K562 (cell line): Measurements from ENCODE around the gene SMIM10L2A. TPM values are rescaled to one million over a fixed set of nuclear protein-coding genes. Genes with fewer than 3 reads are reported as not detected.

Experiments
- ATAC-seq: fragments of 200-7000 bp; cut with Tn5 transposase; 3 replicates; pipeline ENCODE4 v1.9.1; 2020; ENCODE audit warnings: moderate library complexity
- BruUV-seq: library from RNA; stranded (reverse); fragments of 400-500 nt; replicated peaks from 2 replicates; lab custom pipeline; 2021; lab: Mats Ljungman, UMichigan
- CTCF ChIA-PET: fragments of 300-600 bp; formaldehyde crosslinking; extraction: SDS; loops from one replicate; lab custom pipeline; 2021; ENCODE audit warnings: low intra/inter-chr PET ratio; lab: Yijun Ruan, JAX
- POLR2A ChIA-PET: fragments of 300-600, 350-650 bp; sonication (Branson Sonifier 250); formaldehyde crosslinking; extraction: SDS; loops from one replicate; lab custom pipeline; 2021; ENCODE audit warnings: antibody characterized with exemption, inconsistent platforms; lab: Yijun Ruan, JAX
- DNase-seq, 4 experiments: peaks; one replicate each; pipeline versions ENCODE4 v3.0.0 to v3.0.0-alpha.2; 2011 to 2018; ENCODE audit warnings: low spot score in 3 of 4, mixed read lengths in 3 of 4; ENCODE audit errors: extremely low read depth in 1 of 4
- FAIRE-seq: peaks from 2 replicates; lab custom pipeline; 2011; peaks lifted over from hg19 to GRCh38; lab: Jason Lieb, UNC
- H2AFZ ChIP-seq: 2 replicates; pipeline ENCODE4 v1.6.0; 2011; ENCODE audit warnings: low read depth, low read length, control low read depth, inconsistent platforms
- H3K27ac ChIP-seq: fragments of 200-600 bp; 3 replicates; pipeline ENCODE4 v1.8.0; 2011; ENCODE audit warnings: low read depth, mild to moderate bottlenecking, control low read depth, inconsistent platforms, low read length, moderate library complexity, mixed read lengths; ENCODE audit errors: extremely low read depth
- H3K27me3 ChIP-seq, 2 experiments: fragments of 300-600 bp in 1 of 2; 2 replicates in 1 of 2; 3 replicates in 1 of 2; pipeline versions ENCODE4 v1.6.0 to v1.8.0; 2011; ENCODE audit warnings: inconsistent platforms in 2 of 2, low read length in 2 of 2, mild to moderate bottlenecking in 1 of 2, mixed read lengths in 1 of 2, moderate library complexity in 1 of 2; ENCODE audit not compliant: control insufficient read depth in 2 of 2, insufficient read depth in 2 of 2
- H3K36me3 ChIP-seq: fragments of 300-600 bp; 3 replicates; pipeline ENCODE4 v1.8.0; 2011; ENCODE audit warnings: mild to moderate bottlenecking, low read length, inconsistent platforms; ENCODE audit not compliant: control insufficient read depth, insufficient read depth
- H3K4me1 ChIP-seq, 2 experiments: fragments of 200-600 bp in 1 of 2; replicated peaks in 1 of 2; 2 replicates in 1 of 2; 3 replicates in 1 of 2; pipeline versions ENCODE4 v1.5.1 to v1.8.0; 2011; ENCODE audit warnings: inconsistent platforms in 2 of 2, low read length in 2 of 2, mild to moderate bottlenecking in 1 of 2, mixed read lengths in 1 of 2, moderate library complexity in 1 of 2; ENCODE audit not compliant: control insufficient read depth in 2 of 2, insufficient read depth in 2 of 2
- H3K4me2 ChIP-seq: 2 replicates; pipeline ENCODE4 v1.6.1; 2011; ENCODE audit warnings: low read length, control low read depth, inconsistent platforms, mixed read lengths; ENCODE audit not compliant: insufficient read depth
- H3K4me3 ChIP-seq: fragments of 200-600 bp; sonication (generic), shearing (Covaris generic); 2 replicates; pipeline ENCODE4 v1.5.1; 2016; ENCODE audit warnings: control low read depth, inconsistent platforms
- H3K79me2 ChIP-seq: fragments of 200-600 bp; 3 replicates; pipeline ENCODE4 v1.8.0; 2011; ENCODE audit warnings: low read length, inconsistent platforms; ENCODE audit not compliant: control insufficient read depth, insufficient read depth
- H3K9ac ChIP-seq, 2 experiments: 2 replicates each; pipeline versions ENCODE4 v1.6.0 to v1.6.1; 2011; ENCODE audit warnings: low read depth in 2 of 2, low read length in 2 of 2, control low read depth in 1 of 2, inconsistent platforms in 1 of 2, mild to moderate bottlenecking in 1 of 2, mixed read lengths in 1 of 2; ENCODE audit not compliant: insufficient read depth in 1 of 2
- H3K9me1 ChIP-seq: one replicate; pipeline ENCODE4 v1.6.0; 2011; ENCODE audit warnings: inconsistent platforms, mild to moderate bottlenecking, low read length, moderate library complexity; ENCODE audit not compliant: control insufficient read depth, insufficient read depth
- H3K9me3 ChIP-seq: replicated peaks from 2 replicates; pipeline ENCODE4 v1.5.1; 2011; ENCODE audit warnings: low read depth, low read length, inconsistent platforms; ENCODE audit not compliant: control insufficient read depth, insufficient read depth
- H4K20me1 ChIP-seq: replicated peaks from 2 replicates; pipeline ENCODE4 v1.6.1; 2011; ENCODE audit warnings: low read length, inconsistent platforms, mixed read lengths; ENCODE audit not compliant: control insufficient read depth, insufficient read depth
- CEBPG ChIP-seq, 3 experiments: fragments of 200-800 bp in 1 of 3; sonication (Bioruptor generic) in 1 of 3; sonication (generic) in 1 of 3; formaldehyde crosslinking in 1 of 3; IDR thresholded peaks in 2 of 3; conservative IDR thresholded peaks in 1 of 3; 2 replicates each; pipeline versions ENCODE4 v1.6.1 to v1.8.0; 2016 to 2022; ENCODE audit warnings: missing compliant biosample characterization in 2 of 3, missing genetic modification characterization in 2 of 3, mild to moderate bottlenecking in 1 of 3, missing genetic modification reagents in 1 of 3
- CXXC5 ChIP-seq: fragments of 250-450 bp; sonication (Bioruptor Pico); IDR thresholded peaks from 2 replicates; pipeline ENCODE4 v1.8.0; 2022; ENCODE audit warnings: inconsistent platforms, mild to moderate bottlenecking, moderate library complexity
- DPF2 ChIP-seq: fragments of 450-650 bp; IDR thresholded peaks from 2 replicates; pipeline ENCODE4 v1.6.1; 2016
- GTF2B ChIP-seq: IDR thresholded peaks from 2 replicates; pipeline ENCODE4 v1.6.1; 2011; ENCODE audit not compliant: insufficient read length; ENCODE audit errors: extremely low read depth
- NELFE ChIP-seq: IDR thresholded peaks from 2 replicates; pipeline ENCODE4 v1.6.1; 2011; ENCODE audit warnings: mild to moderate bottlenecking; ENCODE audit not compliant: insufficient read depth, insufficient read length
- POU5F1 ChIP-seq: fragments of 150-350 bp; IDR thresholded peaks from 2 replicates; pipeline ENCODE4 v1.6.1; 2014; ENCODE audit warnings: borderline replicate concordance, low read length, low read depth, mild to moderate bottlenecking; ENCODE audit not compliant: partially characterized antibody
- ZNF274 ChIP-seq: IDR thresholded peaks from 2 replicates; pipeline ENCODE4 v1.6.1; 2011; ENCODE audit warnings: low read depth, mild to moderate bottlenecking, low read length, moderate library complexity, borderline replicate concordance
- ZNF407 ChIP-seq: fragments of 450-650 bp; IDR thresholded peaks from 2 replicates; pipeline ENCODE4 v1.6.1; 2016; ENCODE audit warnings: low read depth
- ZSCAN29 ChIP-seq: fragments of 450-650 bp; IDR thresholded peaks from 2 replicates; pipeline ENCODE4 v1.6.1; 2017
- WGBS: fragments of 100-300 bp; shearing (Covaris generic); methylation state at CpG from one replicate; pipeline ENCODE4 v1.1.6; 2016; ENCODE audit warnings: low coverage, mixed read lengths; ENCODE audit not compliant: insufficient coverage; ENCODE audit errors: missing lambda C conversion rate; 5-methylcytosine and 5-hydroxymethylcytosine counted together
- in situ Hi-C: fragments of 300-500 bp; cut with MboI; formaldehyde crosslinking; loops from 4 replicates; pipeline ENCODE4 v1.15.0; 2018; ENCODE audit warnings: inconsistent platforms, mixed read lengths
- intact Hi-C: fragments of 100-400 bp; cut with micrococcal nuclease; formaldehyde crosslinking; loops from 2 replicates; pipeline ENCODE4 v1.14.2; 2022
- polyA plus RNA-seq, 8 experiments: library from polyadenylated mRNA; depleted of rRNA in 4 of 8; stranded (reverse) in 5 of 8; unstranded in 3 of 8; fragments of >200 nt; fragmentation: Nextera tagmentation in 2 of 8; fragmentation: Illumina TruSeq in 1 of 8; extraction: Ambion mirVana in 2 of 8; extraction: Trizol in 1 of 8; gene quantifications; 2 replicates each; pipeline versions ENCODE4 v1.2.1 to v1.2.3, GENCODE V29; 2011 to 2014; ENCODE audit warnings: inconsistent platforms in 1 of 8, missing spikeins in 1 of 8
- total RNA-seq, 7 experiments: library from RNA; depleted of rRNA in 6 of 7; stranded (reverse); fragments of >200 nt in 6 of 7; fragmentation: Illumina TruSeq in 2 of 7; extraction: Trizol in 2 of 7; gene quantifications; 2 replicates each; pipeline versions ENCODE4 v1.2.1 to v1.2.3, GENCODE V29; 2011 to 2021; ENCODE audit warnings: low replicate concordance in 1 of 7

The SMIM10L2A gene
- total and polyA plus RNA-seq, 9 of the 15 experiments (the other 6 are each of a cell fraction or from before 2014, with no cell fraction given) = 0.03 to 0.14 (median 0.09) TPM; not detected in 2

DNA sequence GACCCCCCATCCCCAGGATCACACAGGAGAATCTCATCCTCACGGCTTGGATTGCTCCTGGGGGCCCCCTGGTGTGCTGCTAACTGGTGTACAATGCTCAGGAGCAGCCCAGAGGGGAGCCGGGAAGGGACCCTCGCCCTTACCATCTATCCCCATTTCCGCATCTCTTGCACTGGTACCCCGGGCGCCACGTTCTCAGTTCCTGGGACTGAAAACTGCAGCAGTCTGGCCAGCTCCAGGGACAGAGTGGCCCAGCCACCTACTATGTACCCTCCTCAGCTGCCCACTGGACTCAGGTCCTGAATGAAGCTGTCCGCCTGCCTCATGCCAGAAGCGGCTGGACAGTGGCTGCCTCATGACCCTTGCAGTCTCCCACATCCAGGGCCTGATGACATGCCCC lies 2.7 kb downstream of the SMIM10L2A start:
- no TSS peak for BruUV-seq
- no peak for FAIRE-seq
- 2% methylated on average over 8 of the region's 9 CpGs for WGBS

More for the DNA sequence above, 2.7 kb downstream of the SMIM10L2A start:
- H4K20me1 ChIP-seq = no peaks in the 10 kb centered on the region
- DNase-seq (no peak), ATAC-seq (no peak)
- H3K36me3 ChIP-seq = no peaks in the 10 kb centered on the region
- H3K9ac ChIP-seq = no peak overlapping the region; a peak in 1 of 4 replicates
- no peak overlapping the region for H3K27ac ChIP-seq
- TF ChIP-seq ZNF274 = no peak
- no peak for TF ChIP-seq NELFE
- no peak for TF ChIP-seq CEBPG (CRISPR knock-in tag; IDR thresholded peaks at IDR 0.05)
- no peak for TF ChIP-seq CEBPG (tag; conservative IDR thresholded peaks at IDR 0.05 in 1 of 2, IDR thresholded peaks at IDR 0.05 in 1 of 2)
- TF ChIP-seq ZNF407 = no peak
- TF ChIP-seq GTF2B = no peak
- no peak for TF ChIP-seq ZSCAN29
- TF ChIP-seq POU5F1 = no peak
- no peak for TF ChIP-seq CXXC5 (CRISPR knock-in tag)
- no peak for TF ChIP-seq DPF2
- H2AFZ ChIP-seq = no peak overlapping the region
- intact Hi-C loops (loop anchor here (5.0 kb wide), 1 partner anchor 237 kb away; no protein-coding TSS in a partner anchor), in situ Hi-C loops (no loop called here)
- H3K9me1 ChIP-seq = no peaks in the 10 kb centered on the region
- peaks cover 0 to 13% of the 10 kb centered on the region in 2 experiments; a peak in 1 of 5 replicates for H3K27me3 ChIP-seq
- ChIA-PET POLR2A (interaction anchor here (0.5 kb wide), 1 partner anchor 625 kb away, joined by 5 read pairs; no protein-coding TSS in a partner anchor), CTCF (no interaction called here)
- H3K4me1 ChIP-seq = peaks cover 6 to 9% of the 10 kb centered on the region in 2 experiments; a peak in 4 of 5 replicates
- no peak overlapping the region for H3K4me2 ChIP-seq
- no peaks in the 10 kb centered on the region for H3K9me3 ChIP-seq
- H3K4me3 ChIP-seq = no peak overlapping the region
- no peaks in the 10 kb centered on the region for H3K79me2 ChIP-seq
